ENCODE measurements around the gene VSIG4. TPM values are rescaled to one million over a fixed set of nuclear protein-coding genes. Genes with fewer than 3 reads are reported as not detected.

The VSIG4 gene
- total and polyA plus RNA-seq, 2 of the 8 experiments (the other 6 are each of a cell fraction or from before 2014, with no cell fraction given), result not detected

- Histone ChIP-seq H3K4me2 (ENCODE audit: insufficient read depth in 1 of 2, low read depth in 2 of 2, low read length in 2 of 2) (no peak overlapping the region), H3K4me3 (ENCODE audit: extremely low read depth in 1 of 4, insufficient read depth in 2 of 4, low read depth in 3 of 4, low read length in 4 of 4) (no peak overlapping the region), H3K14ac (ENCODE audit: insufficient read length) (no peak overlapping the region), H2BK12ac (ENCODE audit: low read depth, low read length) (no peak overlapping the region), H2BK20ac (ENCODE audit: low read length) (no peak overlapping the region), H4K91ac (replicated peaks; ENCODE audit: insufficient read length, low read length) (no peak overlapping the region), H4K8ac (ENCODE audit: extremely low read depth, insufficient read depth, low read length) (no peak overlapping the region), H3K18ac (ENCODE audit: extremely low read depth, low read length) (no peak overlapping the region), H4K20me1 (replicated peaks in 1 of 2; ENCODE audit: control insufficient read depth in 1 of 2, insufficient read depth in 2 of 2, low read length in 2 of 2) (no peaks in the 10 kb centered on the region), H2BK120ac (replicated peaks; ENCODE audit: low read depth, low read length) (no peak overlapping the region), H2AFZ (ENCODE audit: low read length) (no peak overlapping the region), H3K9ac (replicated peaks in 1 of 4; ENCODE audit: extremely low read depth in 1 of 4, low read depth in 3 of 4, low read length in 3 of 4) (no peak overlapping the region), H3K79me2 (ENCODE audit: control insufficient read depth in 1 of 2, insufficient read depth in 2 of 2, low read length in 2 of 2) (no peaks in the 10 kb centered on the region), H3K4ac (replicated peaks; ENCODE audit: insufficient read length, low read depth, low read length) (no peak overlapping the region), H3K27ac (ENCODE audit: low read depth, low read length) (no peak overlapping the region), H3K4me1 (replicated peaks in 1 of 4; ENCODE audit: control insufficient read depth in 3 of 4, insufficient read depth in 4 of 4, low read length in 3 of 4) (no peaks in the 10 kb centered on the region), H3K79me1 (ENCODE audit: low read depth, low read length) (no peaks in the 10 kb centered on the region), H3K56ac (replicated peaks; ENCODE audit: insufficient read length, low read depth, low read length) (no peak overlapping the region), H3K9me3 (ENCODE audit: insufficient read depth in 2 of 2, low read depth in 1 of 2, low read length in 1 of 2) (peaks cover 0 to 30% of the 10 kb centered on the region in 2 experiments; a peak in 2 of 4 replicates), H2BK5ac (ENCODE audit: low read depth, low read length) (no peak overlapping the region), H2AK5ac (ENCODE audit: low read depth, low read length) (no peak overlapping the region), H3K23ac (ENCODE audit: insufficient read length) (no peak overlapping the region), H3K23me2 (ENCODE audit: low read depth, low read length) (no peaks in the 10 kb centered on the region), H3K27me3 (replicated peaks in 1 of 4; ENCODE audit: control insufficient read depth in 3 of 4, extremely low read depth in 1 of 4, insufficient read depth in 3 of 4, low read length in 3 of 4) (no peaks in the 10 kb centered on the region), H4K5ac (ENCODE audit: insufficient read length, low read depth, low read length) (no peak overlapping the region), H3K36me3 (ENCODE audit: control insufficient read depth in 2 of 4, insufficient read depth in 4 of 4, low read length in 3 of 4) (no peaks in the 10 kb centered on the region), H2BK15ac (ENCODE audit: low read length) (no peak overlapping the region)
- 83% methylated on average over 1 of the region's 1 CpG; no CpG with 5 or more reads in 1 of the 2 experiments for WGBS, 2 experiments (ENCODE audit: extremely low coverage in 1 of 2, insufficient coverage in 1 of 2, insufficient read length in 1 of 2, insufficient replicate concordance in 2 of 2, low coverage in 1 of 2, low lambda C conversion rate in 2 of 2, missing lambda C conversion rate in 1 of 2)
- FAIRE-seq, result no peak
- ChIA-PET CTCF (ENCODE audit: partially characterized antibody) (no interaction called here), POLR2A (ENCODE audit: partially characterized antibody) (no interaction called here)
- no peak for DNase-seq (ENCODE audit: low read depth in 1 of 2, low spot score in 2 of 2)
- TF ChIP-seq NRF1 (IDR thresholded peaks at IDR 0.05; ENCODE audit: low read depth, low read length), result no peak
- no peak for TF ChIP-seq ATF2 (IDR thresholded peaks at IDR 0.05; ENCODE audit: low read length)
- no peak for TF ChIP-seq JUN (IDR thresholded peaks at IDR 0.05; ENCODE audit: low read depth, low read length)
- no peak for TF ChIP-seq YY1 (IDR thresholded peaks at IDR 0.05; ENCODE audit: low read depth, low read length)
- TF ChIP-seq CREB1 (IDR thresholded peaks at IDR 0.05), result no peak
- TF ChIP-seq ASH2L (IDR thresholded peaks at IDR 0.05; ENCODE audit: low read length), result no peak
- no peak for TF ChIP-seq CBX5 (IDR thresholded peaks at IDR 0.05; ENCODE audit: low read depth, low read length)
- TF ChIP-seq RXRA (IDR thresholded peaks at IDR 0.05; ENCODE audit: insufficient read depth, low read depth, low read length), result no peak
- no peak for TF ChIP-seq USF2 (IDR thresholded peaks at IDR 0.05; ENCODE audit: low read length)
- no peak for TF ChIP-seq SIN3A (conservative IDR thresholded peaks at IDR 0.05 in 1 of 2, IDR thresholded peaks at IDR 0.05 in 1 of 2; ENCODE audit: low read depth in 1 of 2, low read length in 2 of 2)
- TF ChIP-seq MAX (IDR thresholded peaks at IDR 0.05), result no peak
- TF ChIP-seq TBP (IDR thresholded peaks at IDR 0.05; ENCODE audit: low read depth, low read length), result no peak
- no peak for TF ChIP-seq TCF12 (IDR thresholded peaks at IDR 0.05; ENCODE audit: low read depth, low read length)
Observed at GRCh38 chrX:66053414-66053813, 13.5 kb upstream of the VSIG4 start.

Measured in H1 (cell line).